Transverse colon (tissue), 4 donors: ENCODE measurements around the gene UFSP2.

Source experiments
- EP300 ChIP-seq: sonication (generic); formaldehyde crosslinking; IDR thresholded peaks from one replicate; pipeline ENCODE4 v1.6.1; 2017; ENCODE audit warnings: antibody characterized with exemption, low read depth
- POLR2A ChIP-seq: fragments of 450-650 bp; IDR thresholded peaks from one replicate; pipeline ENCODE4 v1.6.1; 2016; ENCODE audit warnings: antibody characterized with exemption, mild to moderate bottlenecking, moderate library complexity
- POLR2AphosphoS5 ChIP-seq, 3 donors: sonication (generic); formaldehyde crosslinking; IDR thresholded peaks; one replicate each; pipeline ENCODE4 v1.6.1; 2016; ENCODE audit warnings: antibody characterized with exemption in 3 of 3
- TF ChIP-seq, protein P1 (sequence below), 5 experiments: fragments of 200-600 bp in 3 of 5; fragments of 450-650 bp in 2 of 5; sonication (generic) in 3 of 5; IDR thresholded peaks; 1 replicate in 2 of 5; 2 replicates in 3 of 5; pipeline ENCODE4 v1.5.1; 2016 to 2017; ENCODE audit warnings: antibody characterized with exemption in 5 of 5, inconsistent platforms in 3 of 5, mild to moderate bottlenecking in 2 of 5, moderate library complexity in 1 of 5

DNA sequence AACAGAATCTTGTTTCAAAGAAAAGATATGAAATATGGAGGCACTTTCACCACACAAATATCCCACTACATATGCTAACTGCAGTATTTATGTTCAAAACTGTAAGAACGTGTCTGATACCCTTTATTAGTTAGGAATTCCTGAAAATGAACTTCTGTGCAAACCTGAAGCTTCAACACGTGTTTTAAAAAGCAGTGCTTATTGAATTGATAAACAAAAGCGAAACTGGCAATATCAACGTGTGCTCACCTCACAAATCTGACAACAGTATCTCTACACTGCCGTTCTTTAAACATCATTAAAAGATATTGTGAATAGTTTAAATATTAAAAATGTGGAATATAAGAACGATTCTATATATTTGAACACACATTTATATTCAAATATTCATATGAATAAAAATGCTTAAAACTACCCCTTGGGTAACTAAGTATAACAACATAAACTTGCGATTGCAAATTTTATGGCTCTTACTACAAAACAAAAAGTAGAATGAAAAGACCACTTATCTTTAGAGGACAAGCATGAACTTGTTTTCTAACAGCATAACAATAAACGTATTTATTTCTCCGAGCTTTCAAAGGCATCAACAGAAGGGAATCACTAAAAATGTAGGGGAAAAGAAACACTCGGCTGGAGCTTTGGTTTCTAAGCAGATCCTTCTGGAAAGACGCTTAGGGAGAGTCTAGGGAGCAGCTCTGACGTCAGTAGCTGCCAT is 30.4 kb downstream of the UFSP2 start, which contains the start of gene LRP2BP:
- TF ChIP-seq, protein P1, sequence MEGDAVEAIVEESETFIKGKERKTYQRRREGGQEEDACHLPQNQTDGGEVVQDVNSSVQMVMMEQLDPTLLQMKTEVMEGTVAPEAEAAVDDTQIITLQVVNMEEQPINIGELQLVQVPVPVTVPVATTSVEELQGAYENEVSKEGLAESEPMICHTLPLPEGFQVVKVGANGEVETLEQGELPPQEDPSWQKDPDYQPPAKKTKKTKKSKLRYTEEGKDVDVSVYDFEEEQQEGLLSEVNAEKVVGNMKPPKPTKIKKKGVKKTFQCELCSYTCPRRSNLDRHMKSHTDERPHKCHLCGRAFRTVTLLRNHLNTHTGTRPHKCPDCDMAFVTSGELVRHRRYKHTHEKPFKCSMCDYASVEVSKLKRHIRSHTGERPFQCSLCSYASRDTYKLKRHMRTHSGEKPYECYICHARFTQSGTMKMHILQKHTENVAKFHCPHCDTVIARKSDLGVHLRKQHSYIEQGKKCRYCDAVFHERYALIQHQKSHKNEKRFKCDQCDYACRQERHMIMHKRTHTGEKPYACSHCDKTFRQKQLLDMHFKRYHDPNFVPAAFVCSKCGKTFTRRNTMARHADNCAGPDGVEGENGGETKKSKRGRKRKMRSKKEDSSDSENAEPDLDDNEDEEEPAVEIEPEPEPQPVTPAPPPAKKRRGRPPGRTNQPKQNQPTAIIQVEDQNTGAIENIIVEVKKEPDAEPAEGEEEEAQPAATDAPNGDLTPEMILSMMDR (IDR thresholded peaks at IDR 0.05): no peak
- TF ChIP-seq POLR2A (no peak), EP300 (peak; percentile 11), POLR2AphosphoS5 (IDR thresholded peaks at IDR 0.05) (no peak)
